ENCODE data around the gene RFX4. TPM values are rescaled to one million over a fixed set of nuclear protein-coding genes. Genes with fewer than 3 reads are reported as not detected.

Gene RFX4
- total RNA-seq, 6 donors from 2014 or later: not detected

DNA sequence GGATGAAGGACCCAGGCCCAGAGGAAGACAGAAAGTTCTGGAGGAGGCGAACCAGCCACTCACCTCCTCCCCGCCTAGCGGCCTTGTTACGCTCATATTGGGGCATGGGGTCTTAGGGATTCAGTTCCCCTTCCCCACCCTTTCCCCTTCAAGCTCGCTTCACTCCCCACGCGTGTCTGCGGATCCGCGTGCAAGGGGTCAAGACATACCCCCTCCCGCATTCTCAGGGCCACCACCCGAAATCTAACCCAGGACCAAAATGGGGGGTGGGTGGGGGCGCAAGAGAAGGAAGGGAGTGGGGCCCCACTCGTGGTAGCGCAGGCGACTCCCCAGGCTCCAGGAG lies 584 bp upstream of the RFX4 start:
- H3K36me3 ChIP-seq: no peaks in the 10 kb centered on the region
- H3K9me3 ChIP-seq: no peaks in the 10 kb centered on the region
- H3K27ac ChIP-seq: no peak overlapping the region
- H3K27me3 ChIP-seq: peaks cover 4 to 72% (median 45%) of the 10 kb centered on the region in 4 donors
- TF ChIP-seq, protein P1, sequence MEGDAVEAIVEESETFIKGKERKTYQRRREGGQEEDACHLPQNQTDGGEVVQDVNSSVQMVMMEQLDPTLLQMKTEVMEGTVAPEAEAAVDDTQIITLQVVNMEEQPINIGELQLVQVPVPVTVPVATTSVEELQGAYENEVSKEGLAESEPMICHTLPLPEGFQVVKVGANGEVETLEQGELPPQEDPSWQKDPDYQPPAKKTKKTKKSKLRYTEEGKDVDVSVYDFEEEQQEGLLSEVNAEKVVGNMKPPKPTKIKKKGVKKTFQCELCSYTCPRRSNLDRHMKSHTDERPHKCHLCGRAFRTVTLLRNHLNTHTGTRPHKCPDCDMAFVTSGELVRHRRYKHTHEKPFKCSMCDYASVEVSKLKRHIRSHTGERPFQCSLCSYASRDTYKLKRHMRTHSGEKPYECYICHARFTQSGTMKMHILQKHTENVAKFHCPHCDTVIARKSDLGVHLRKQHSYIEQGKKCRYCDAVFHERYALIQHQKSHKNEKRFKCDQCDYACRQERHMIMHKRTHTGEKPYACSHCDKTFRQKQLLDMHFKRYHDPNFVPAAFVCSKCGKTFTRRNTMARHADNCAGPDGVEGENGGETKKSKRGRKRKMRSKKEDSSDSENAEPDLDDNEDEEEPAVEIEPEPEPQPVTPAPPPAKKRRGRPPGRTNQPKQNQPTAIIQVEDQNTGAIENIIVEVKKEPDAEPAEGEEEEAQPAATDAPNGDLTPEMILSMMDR (IDR thresholded peaks at IDR 0.05): no peak
- no peak for TF ChIP-seq POLR2A (IDR thresholded peaks at IDR 0.05)
- DNase-seq (no peak), ATAC-seq (ENCODE audit: low FRiP score in 2 of 2) (no peak)
- peaks cover 17 to 65% (median 40%) of the 10 kb centered on the region in 4 donors for H3K4me1 ChIP-seq
- no peak overlapping the region for H3K4me3 ChIP-seq
- 4 to 7% methylated on average over 8 to 16 of the region's 16 CpGs for WGBS, 2 donors

DNA sequence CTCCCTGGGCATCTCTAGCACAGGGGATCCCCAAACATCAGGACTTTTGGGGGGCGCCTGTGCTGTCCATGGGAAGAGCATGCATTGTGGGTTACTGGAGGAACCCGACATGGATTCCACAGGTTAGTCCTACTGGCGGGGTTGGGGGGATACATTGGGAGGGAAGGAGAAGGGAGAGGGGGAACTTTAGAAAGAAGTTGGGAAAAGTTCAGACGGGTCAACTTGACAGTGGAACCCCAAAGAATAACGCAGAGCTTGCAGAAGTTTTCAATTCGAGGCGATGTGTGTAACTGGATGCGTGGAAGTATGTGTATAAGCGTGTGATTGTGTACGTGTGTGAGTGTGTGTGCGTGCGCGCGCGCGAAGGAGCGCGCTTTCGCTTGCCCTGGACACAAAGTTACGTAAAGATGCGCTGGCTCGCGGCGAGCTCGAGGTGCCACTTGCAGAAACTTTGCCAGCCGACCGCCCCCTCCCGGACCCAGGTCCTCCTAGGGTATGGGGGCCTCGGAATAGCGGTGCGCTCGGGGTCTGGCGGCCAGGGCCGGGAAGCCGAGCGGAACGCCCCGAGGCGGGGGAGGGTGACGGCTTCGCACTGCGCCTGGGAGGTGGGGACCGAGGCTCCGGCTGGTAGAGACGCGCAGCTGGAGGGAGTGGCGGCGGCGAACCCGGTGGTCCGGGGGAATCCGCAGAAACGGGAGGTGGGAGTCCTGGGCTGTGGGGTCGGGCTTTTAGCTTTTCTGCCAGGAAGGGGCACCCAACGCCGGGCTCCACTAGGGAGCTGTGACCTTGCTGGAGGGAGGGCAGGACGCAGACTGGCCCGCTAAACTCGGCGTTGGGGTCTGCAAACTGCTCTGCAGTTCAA lies 669 bp downstream of the RFX4 start:
- 3% methylated on average over 40 to 60 of the region's 60 CpGs for WGBS, 2 donors
- Histone ChIP-seq H3K4me3 (peak overlapping the region in 3 of 4 donors; percentile 21 to 42 (median 30)), H3K9me3 (no peaks in the 10 kb centered on the region), H3K27ac (no peak overlapping the region), H3K4me1 (peaks cover 17 to 65% (median 40%) of the 10 kb centered on the region in 4 donors), H3K36me3 (no peaks in the 10 kb centered on the region), H3K27me3 (peaks cover 4 to 72% (median 45%) of the 10 kb centered on the region in 4 donors)
- ATAC-seq (ENCODE audit: low FRiP score in 2 of 2) (no peak), DNase-seq (peak in 1 of 2 donors; percentile 84)
- TF ChIP-seq, protein P1 (IDR thresholded peaks at IDR 0.05): no peak
- TF ChIP-seq EP300 (IDR thresholded peaks at IDR 0.05): no peak
- no peak for TF ChIP-seq POLR2A (IDR thresholded peaks at IDR 0.05)
- TF ChIP-seq POLR2AphosphoS5 (IDR thresholded peaks at IDR 0.05): no peak

DNA sequence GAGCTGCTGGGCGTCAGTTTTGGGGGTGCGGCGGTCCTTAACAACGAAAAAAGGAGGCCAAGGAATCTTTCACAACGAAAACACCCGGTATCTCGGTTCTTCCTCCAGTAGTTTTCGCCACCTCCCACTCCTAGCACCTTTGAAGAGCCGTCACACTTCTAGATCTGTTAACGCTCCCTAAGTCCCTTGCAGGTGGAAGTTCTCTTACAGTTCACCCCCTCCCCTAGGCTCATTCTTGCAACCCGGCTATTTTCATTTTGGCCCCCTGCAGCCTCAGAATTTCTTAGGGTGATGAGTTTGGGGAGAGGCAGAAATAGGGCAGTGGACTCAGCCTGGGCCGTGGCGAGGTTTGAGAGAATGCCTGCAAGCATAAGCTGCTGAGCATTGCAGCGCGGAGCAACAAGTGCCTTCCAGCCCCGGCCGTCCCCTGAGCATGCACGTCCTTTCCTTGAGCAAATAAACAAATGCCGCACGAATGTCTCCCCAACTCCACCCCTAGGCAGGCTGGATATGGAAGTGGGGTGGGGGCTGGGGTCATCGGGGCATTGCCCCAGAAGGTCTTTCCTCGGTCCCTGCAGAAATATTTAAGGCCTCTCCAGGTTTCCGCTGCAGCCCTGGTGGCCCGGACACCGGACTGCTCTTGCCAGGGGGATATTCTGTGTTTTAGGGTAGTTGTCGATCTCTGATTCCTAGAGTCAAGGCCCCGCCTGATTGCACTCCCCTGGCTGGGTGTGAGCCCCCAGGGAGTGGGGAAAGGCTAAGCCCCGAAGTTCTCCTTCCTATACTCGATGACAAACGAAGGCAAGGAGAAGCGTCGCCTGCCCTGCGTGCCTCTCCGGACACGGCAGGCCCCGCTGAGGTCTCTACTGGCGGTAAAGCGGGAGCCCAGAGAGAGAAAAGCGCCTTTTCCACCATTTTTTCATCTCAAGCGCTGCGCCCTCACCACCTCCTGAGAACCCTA lies 1.6 kb downstream of the RFX4 start:
- H3K4me1 ChIP-seq: peaks cover 17 to 65% (median 40%) of the 10 kb centered on the region in 4 donors
- H3K4me3 ChIP-seq: no peak overlapping the region
- 2 to 3% methylated on average over 30 to 41 of the region's 41 CpGs for WGBS, 2 donors

DNA sequence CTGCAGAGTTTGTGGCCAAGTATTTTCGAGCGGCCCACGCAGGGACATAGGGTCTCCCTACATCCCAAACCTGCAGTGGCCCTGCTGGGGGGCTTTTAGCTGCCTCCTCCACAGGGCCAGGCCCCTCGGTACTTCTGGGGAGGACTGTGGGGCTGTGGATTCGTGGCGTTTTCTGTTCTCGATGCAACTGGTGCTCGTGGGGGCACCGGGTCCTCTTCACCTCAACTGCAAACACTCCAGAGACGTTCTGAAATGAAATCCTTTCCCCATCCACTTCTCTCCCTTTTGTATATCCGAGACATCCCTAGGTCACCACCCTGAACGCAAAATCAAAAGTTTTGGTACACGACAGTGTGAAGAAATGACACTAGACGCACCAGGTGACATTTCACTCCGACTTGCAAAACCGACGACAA lies 2.3 kb downstream of the RFX4 start:
- TF ChIP-seq POLR2A (IDR thresholded peaks at IDR 0.05) (no peak), EP300 (IDR thresholded peaks at IDR 0.05) (no peak), POLR2AphosphoS5 (IDR thresholded peaks at IDR 0.05) (no peak)
- TF ChIP-seq, protein P1 (IDR thresholded peaks at IDR 0.05): no peak
- no peaks in the 10 kb centered on the region for H3K9me3 ChIP-seq
- DNase-seq: peak in 1 of 2 donors; percentile 21
- H3K4me3 ChIP-seq: no peak overlapping the region
- peaks cover 4 to 70% (median 43%) of the 10 kb centered on the region in 4 donors for H3K27me3 ChIP-seq
- no peaks in the 10 kb centered on the region for H3K36me3 ChIP-seq
- 4% methylated on average over 17 of the region's 17 CpGs for WGBS, 2 donors
- peaks cover 17 to 65% (median 40%) of the 10 kb centered on the region in 4 donors for H3K4me1 ChIP-seq
- no peak for ATAC-seq (ENCODE audit: low FRiP score in 2 of 2)
- no peak overlapping the region for H3K27ac ChIP-seq

More for the DNA sequence above, 1.6 kb downstream of the RFX4 start:
- H3K27me3 ChIP-seq: peaks cover 4 to 74% (median 44%) of the 10 kb centered on the region in 4 donors
- DNase-seq (peak in 1 of 2 donors; percentile 22), ATAC-seq (ENCODE audit: low FRiP score in 2 of 2) (no peak)
- no peak overlapping the region for H3K27ac ChIP-seq
- no peak for TF ChIP-seq POLR2AphosphoS5 (IDR thresholded peaks at IDR 0.05)
- TF ChIP-seq, protein P1 (IDR thresholded peaks at IDR 0.05): no peak
- TF ChIP-seq EP300 (IDR thresholded peaks at IDR 0.05): no peak
- no peak for TF ChIP-seq POLR2A (IDR thresholded peaks at IDR 0.05)
- H3K36me3 ChIP-seq: no peaks in the 10 kb centered on the region
- H3K9me3 ChIP-seq: no peaks in the 10 kb centered on the region

Data from upper lobe of left lung (tissue), 6 donors.